ENCODE results near the gene CCL16.

CCL16 gene

GRCh38 chr17:35981246-35981645 is at the start of gene CCL16:
Gene CCL16 (minus strand): TSS chr17:35981497. CDS start chr17:35981420, 77 bp downstream.
- Histone ChIP-seq H3K27ac (ENCODE audit: low read depth, low read length) (no peak within 1 kb of the TSS), H3K9me3 (ENCODE audit: insufficient read depth, low read length) (no peaks in the 10 kb centered on the region), H3K79me2 (ENCODE audit: insufficient read depth, low read length) (no peaks in the 10 kb centered on the region), H3K27me3 (ENCODE audit: low read length) (no peaks in the 10 kb centered on the region), H2AFZ (ENCODE audit: low read depth, low read length, severe bottlenecking) (no peak within 1 kb of the TSS), H3K4me3 (ENCODE audit: insufficient read depth, low read length, poor library complexity, severe bottlenecking) (no peak within 1 kb of the TSS), H3K4me2 (ENCODE audit: low read depth, low read length, poor library complexity, severe bottlenecking) (no peak within 1 kb of the TSS), H4K20me1 (ENCODE audit: low read depth, low read length) (no peaks in the 10 kb centered on the region), H3K9me2 (replicated peaks; ENCODE audit: insufficient read depth, low read length) (no peaks in the 10 kb centered on the region), H3F3A (ENCODE audit: insufficient read depth) (no peaks in the 10 kb centered on the region), H3K36me3 (ENCODE audit: low read length) (no peaks in the 10 kb centered on the region), H3K9ac (ENCODE audit: low read length) (no peak within 1 kb of the TSS)
- no peak for TF ChIP-seq CTCF (IDR thresholded peaks at IDR 0.05; ENCODE audit: insufficient read depth, low read length, poor library complexity, severe bottlenecking)
- no peak for TF ChIP-seq EZH2phosphoT487 (conservative IDR thresholded peaks at IDR 0.05; ENCODE audit: low read length)

GRCh38 chr17:36030956-36031355 is 49.7 kb upstream of the CCL16 start:
- Histone ChIP-seq H3K9ac (ENCODE audit: low read length) (no peak overlapping the region), H3K27ac (ENCODE audit: low read depth, low read length) (no peak overlapping the region), H3K9me3 (ENCODE audit: insufficient read depth, low read length) (no peaks in the 10 kb centered on the region), H2AFZ (ENCODE audit: low read depth, low read length, severe bottlenecking) (no peak overlapping the region), H3F3A (ENCODE audit: insufficient read depth) (no peaks in the 10 kb centered on the region), H3K4me3 (ENCODE audit: insufficient read depth, low read length, poor library complexity, severe bottlenecking) (no peak overlapping the region), H3K27me3 (ENCODE audit: low read length) (no peaks in the 10 kb centered on the region), H3K9me2 (replicated peaks; ENCODE audit: insufficient read depth, low read length) (no peaks in the 10 kb centered on the region), H3K36me3 (ENCODE audit: low read length) (no peaks in the 10 kb centered on the region), H4K20me1 (ENCODE audit: low read depth, low read length) (no peaks in the 10 kb centered on the region), H3K79me2 (ENCODE audit: insufficient read depth, low read length) (no peaks in the 10 kb centered on the region), H3K4me2 (ENCODE audit: low read depth, low read length, poor library complexity, severe bottlenecking) (no peak overlapping the region)
- TF ChIP-seq EZH2phosphoT487 (conservative IDR thresholded peaks at IDR 0.05; ENCODE audit: low read length) (no peak), CTCF (IDR thresholded peaks at IDR 0.05; ENCODE audit: insufficient read depth, low read length, poor library complexity, severe bottlenecking) (no peak)

GRCh38 chr17:36027761-36028160 is 46.5 kb upstream of the CCL16 start:
- Histone ChIP-seq H4K20me1 (ENCODE audit: low read depth, low read length) (no peaks in the 10 kb centered on the region), H3K4me3 (ENCODE audit: insufficient read depth, low read length, poor library complexity, severe bottlenecking) (no peak overlapping the region), H3K4me2 (ENCODE audit: low read depth, low read length, poor library complexity, severe bottlenecking) (no peak overlapping the region), H3K9me2 (replicated peaks; ENCODE audit: insufficient read depth, low read length) (no peaks in the 10 kb centered on the region), H3K27me3 (ENCODE audit: low read length) (no peaks in the 10 kb centered on the region), H3K9me3 (ENCODE audit: insufficient read depth, low read length) (no peaks in the 10 kb centered on the region), H3K36me3 (ENCODE audit: low read length) (no peaks in the 10 kb centered on the region), H3K79me2 (ENCODE audit: insufficient read depth, low read length) (no peaks in the 10 kb centered on the region), H2AFZ (ENCODE audit: low read depth, low read length, severe bottlenecking) (no peak overlapping the region), H3F3A (ENCODE audit: insufficient read depth) (no peaks in the 10 kb centered on the region), H3K9ac (ENCODE audit: low read length) (no peak overlapping the region), H3K27ac (ENCODE audit: low read depth, low read length) (no peak overlapping the region)
- TF ChIP-seq EZH2phosphoT487 (conservative IDR thresholded peaks at IDR 0.05; ENCODE audit: low read length) (no peak), CTCF (IDR thresholded peaks at IDR 0.05; ENCODE audit: insufficient read depth, low read length, poor library complexity, severe bottlenecking) (no peak)

Measured in SU-DHL-6 (cell line).